Body of pancreas (tissue), 4 donors: Measurements from ENCODE around the gene RPUSD1. TPM values are rescaled to one million over a fixed set of nuclear protein-coding genes. Genes with fewer than 3 reads are reported as not detected.

Source experiments
- ATAC-seq: fragments of 150-250 bp; one replicate; pipeline ENCODE4 v1.9.1; 2016
- DNase-seq, 4 donors: peaks; one replicate each; pipeline ENCODE4 v3.0.0-alpha.2; 2019
- H3K27ac ChIP-seq, 4 donors: fragments of 200-600 bp; sonication (generic); 1 replicate in 3 of 4; 2 replicates in 1 of 4; pipeline versions ENCODE4 v1.5.1 to v1.6.1; 2016 to 2019; ENCODE audit warnings: mild to moderate bottlenecking in 1 of 4, mixed read lengths in 1 of 4, moderate library complexity in 1 of 4
- H3K27me3 ChIP-seq, 2 donors: fragments of 200-600 bp; sonication (generic); one replicate each; pipeline ENCODE4 v1.6.0; 2016; ENCODE audit warnings: mild to moderate bottlenecking in 1 of 2
- H3K36me3 ChIP-seq, 2 donors: fragments of 200-600 bp; sonication (generic); replicated peaks in 1 of 2; 2 replicates each; pipeline ENCODE4 v1.5.1; 2016; ENCODE audit warnings: low read depth in 2 of 2; ENCODE audit not compliant: insufficient read depth in 1 of 2
- H3K4me1 ChIP-seq: fragments of 200-600 bp; sonication (generic); one replicate; pipeline ENCODE4 v1.6.0; 2016
- H3K4me3 ChIP-seq, 2 donors: fragments of 200-600 bp; sonication (generic); 1 replicate in 1 of 2; 2 replicates in 1 of 2; pipeline ENCODE4 v1.5.1; 2016 to 2019
- H3K9me3 ChIP-seq, 3 donors: fragments of 200-600 bp; sonication (generic); 1 replicate in 2 of 3; 2 replicates in 1 of 3; pipeline ENCODE4 v1.5.1; 2016
- CTCF ChIP-seq, 7 experiments: fragments of 450-650 bp in 4 of 7; fragments of 200-600 bp in 3 of 7; sonication (generic) in 3 of 7; IDR thresholded peaks; one replicate each; pipeline ENCODE4 v1.5.1; 2016 to 2019; ENCODE audit warnings: antibody characterized with exemption in 7 of 7
- POLR2A ChIP-seq, 3 donors: fragments of 450-650 bp; IDR thresholded peaks; one replicate each; pipeline ENCODE4 v1.6.1; 2016; ENCODE audit warnings: antibody characterized with exemption in 3 of 3, mild to moderate bottlenecking in 2 of 3
- WGBS, 2 donors: methylation state at CpG; one replicate each; pipeline ENCODE4 v1.1.5; 2017; 5-methylcytosine and 5-hydroxymethylcytosine counted together
- intact Hi-C: fragments of 100-400 bp; cut with DNase I; formaldehyde crosslinking; loops from one replicate; pipeline ENCODE4 v1.15.1; 2023
- total RNA-seq, 2 donors: library from RNA; depleted of rRNA; stranded (reverse); fragments of >200 nt; gene quantifications; one replicate each; pipeline ENCODE4 v1.1.0, GENCODE V29; 2016

The RPUSD1 gene
- total RNA-seq, 2 donors from 2014 or later, result 19.7 to 31.3 TPM

GRCh38 chr16:790086-790485 lies 1.9 kb upstream of the RPUSD1 start:
- no peak for ATAC-seq
- intact Hi-C loops, result no loop called here
- Histone ChIP-seq H3K4me3 (no peak overlapping the region), H3K36me3 (no peaks in the 10 kb centered on the region), H3K9me3 (no peaks in the 10 kb centered on the region), H3K4me1 (peaks cover 20% of the 10 kb centered on the region), H3K27me3 (no peaks in the 10 kb centered on the region), H3K27ac (no peak overlapping the region)
- no peak for DNase-seq
- no peak for TF ChIP-seq CTCF (IDR thresholded peaks at IDR 0.05)
- TF ChIP-seq POLR2A (IDR thresholded peaks at IDR 0.05), result no peak
- 83 to 87% methylated on average over 2 to 17 of the region's 17 CpGs for WGBS, 2 donors

DNA sequence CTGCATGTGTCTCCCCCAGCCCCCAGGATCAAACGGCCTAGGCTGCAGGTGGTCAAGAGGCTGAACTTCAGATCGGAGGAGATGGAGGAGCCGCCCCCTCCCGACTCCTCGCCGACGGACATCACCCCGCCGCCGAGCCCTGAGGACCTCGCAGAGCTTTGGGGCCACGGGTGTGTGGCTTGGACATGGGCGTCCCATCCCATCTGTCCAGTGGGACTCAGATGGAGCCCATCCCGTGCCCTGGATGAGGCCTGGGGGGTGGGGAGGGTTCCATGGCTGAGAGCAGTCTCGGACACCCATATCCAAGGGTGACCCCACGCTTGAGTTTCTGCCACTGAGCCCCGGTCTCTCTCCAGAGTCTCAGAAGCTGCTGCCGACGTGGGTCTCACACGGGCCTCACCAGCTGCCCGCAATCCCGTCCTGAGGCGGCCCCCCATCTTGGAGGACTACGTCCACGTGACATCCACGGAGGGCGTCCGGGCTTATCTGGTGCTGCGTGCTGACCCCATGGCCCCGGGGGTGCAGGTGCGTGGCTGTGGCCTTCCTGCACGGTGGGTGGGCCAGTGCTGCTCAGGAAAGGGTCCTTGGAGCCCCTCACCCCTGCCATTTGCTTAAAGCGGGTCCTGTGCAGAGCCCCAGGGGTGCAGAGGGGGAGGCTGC lies 1.1 kb upstream of the RPUSD1 start:
- no peak for DNase-seq
- peak overlapping the region in 1 of 2 donors; percentile 60 for H3K4me3 ChIP-seq
- H3K4me1 ChIP-seq, result peaks cover 20% of the 10 kb centered on the region
- TF ChIP-seq POLR2A (IDR thresholded peaks at IDR 0.05), result no peak
- WGBS, 2 donors, result 55 to 66% methylated on average over 4 to 32 of the region's 33 CpGs
- intact Hi-C loops, result no loop called here
- no peak overlapping the region for H3K27ac ChIP-seq
- no peaks in the 10 kb centered on the region for H3K36me3 ChIP-seq
- ATAC-seq, result no peak
- no peaks in the 10 kb centered on the region for H3K9me3 ChIP-seq
- no peaks in the 10 kb centered on the region for H3K27me3 ChIP-seq

- DNase-seq (peak; percentile 93 to 94 (median 94)), ATAC-seq (peak; percentile 96)
- TF ChIP-seq CTCF (IDR thresholded peaks at IDR 0.05) (no peak), POLR2A (IDR thresholded peaks at IDR 0.05) (no peak)
- Histone ChIP-seq H3K4me1 (peaks cover 27% of the 10 kb centered on the region), H3K27ac (peak within 1 kb of the TSS in 3 of 4 donors; percentile 59 to 76 (median 73)), H3K36me3 (no peaks in the 10 kb centered on the region), H3K27me3 (peaks cover 0 to 4% of the 10 kb centered on the region in 2 donors), H3K4me3 (peak within 1 kb of the TSS; percentile 81 to 92), H3K9me3 (no peaks in the 10 kb centered on the region)
- intact Hi-C loops, result no loop called here
- 0 to 2% methylated on average over 14 to 85 of the region's 97 CpGs for WGBS, 2 donors
These were observed 382 bp upstream of the RPUSD1 start, which contains the start of gene CHTF18 for GRCh38 chr16:788399-789126. Gene CHTF18, plus strand, starts transcription at chr16:788620. Its CDS starts 65 bp downstream, at chr16:788685.

DNA sequence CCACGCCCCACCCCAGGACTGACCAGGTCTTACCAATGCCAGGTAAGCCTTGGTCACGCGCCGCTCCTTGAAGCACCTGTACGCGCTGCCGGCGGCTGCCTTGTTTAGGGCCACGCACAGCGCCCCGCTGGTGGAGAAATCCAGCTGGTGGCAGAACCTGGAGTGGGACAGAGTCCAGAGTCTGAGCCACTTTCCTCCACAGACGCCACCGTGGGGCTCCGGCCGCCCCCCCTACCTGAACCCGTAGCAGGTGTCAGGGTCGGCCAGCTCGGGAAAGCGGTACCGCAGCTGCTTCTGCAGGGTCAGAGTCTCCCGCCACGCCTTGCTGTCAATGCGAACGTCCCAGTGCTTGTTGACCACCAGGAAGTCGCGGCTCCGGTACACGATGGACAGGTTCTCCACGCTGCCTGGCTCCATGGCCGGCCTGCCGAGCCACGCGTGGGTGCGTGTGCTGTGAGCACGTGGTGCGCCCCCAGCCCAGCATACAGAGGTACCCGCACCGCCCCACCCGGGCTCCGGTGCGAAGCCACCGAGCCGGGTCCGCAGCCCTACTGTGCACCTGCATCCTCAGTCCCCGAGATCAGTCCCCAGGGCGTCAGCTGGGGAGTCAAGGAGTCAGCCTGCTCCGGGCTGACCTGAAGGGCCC lies 737 bp downstream of the RPUSD1 start:
- Histone ChIP-seq H3K27me3 (peaks cover 0 to 10% of the 10 kb centered on the region in 2 donors), H3K4me3 (peak overlapping the region; percentile 81 to 92), H3K36me3 (no peaks in the 10 kb centered on the region), H3K27ac (peak overlapping the region in 3 of 4 donors; percentile 59 to 76 (median 73)), H3K9me3 (no peaks in the 10 kb centered on the region), H3K4me1 (peaks cover 28% of the 10 kb centered on the region)
- DNase-seq (no peak), ATAC-seq (no peak)
- TF ChIP-seq CTCF (IDR thresholded peaks at IDR 0.05) (no peak), POLR2A (IDR thresholded peaks at IDR 0.05) (no peak)
- 0 to 18% methylated on average over 8 to 43 of the region's 47 CpGs for WGBS, 2 donors
- intact Hi-C loops, result no loop called here
